ENCODE results near the gene MED31. TPM values are rescaled to one million over a fixed set of nuclear protein-coding genes. Genes with fewer than 3 reads are reported as not detected.

The MED31 gene
- total and polyA plus RNA-seq, 2 of the 4 experiments (the other 2 are of a cell fraction), result 5.6 to 11.6 TPM

DNA sequence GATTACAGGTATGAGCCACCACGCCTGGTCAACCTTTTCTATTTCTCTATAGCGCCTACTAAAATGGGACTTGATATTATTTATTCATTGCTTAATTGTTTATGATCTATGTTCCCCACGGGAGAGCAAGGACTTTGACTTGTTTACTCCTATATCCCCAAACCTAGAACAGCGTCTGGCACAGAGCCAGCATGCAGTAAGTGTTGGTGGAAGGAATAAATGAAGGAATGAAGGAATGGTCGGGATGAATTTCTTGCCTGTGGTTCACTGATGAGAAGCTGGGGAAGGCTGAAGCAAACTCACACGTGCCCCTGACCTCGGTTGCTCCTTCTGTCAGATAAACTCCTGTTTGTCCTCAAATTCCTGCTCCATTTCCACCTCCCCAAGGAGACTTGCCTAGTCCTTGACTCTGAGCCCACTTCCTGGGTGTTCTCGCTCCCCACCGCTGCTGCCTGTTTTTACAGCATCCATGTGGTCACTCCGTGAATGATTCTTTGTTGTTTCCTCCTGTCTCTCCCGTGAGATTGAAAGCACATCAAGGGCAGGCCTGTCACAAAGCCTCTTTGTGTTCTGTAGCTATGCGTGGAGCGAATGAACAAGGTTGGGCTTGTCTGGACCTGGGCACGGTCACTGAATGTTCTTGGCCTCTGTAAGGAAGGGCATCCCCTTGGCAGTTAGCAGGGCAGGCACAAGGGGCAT lies 17.5 kb upstream of the MED31 start (continued):
- TF ChIP-seq, protein P1, sequence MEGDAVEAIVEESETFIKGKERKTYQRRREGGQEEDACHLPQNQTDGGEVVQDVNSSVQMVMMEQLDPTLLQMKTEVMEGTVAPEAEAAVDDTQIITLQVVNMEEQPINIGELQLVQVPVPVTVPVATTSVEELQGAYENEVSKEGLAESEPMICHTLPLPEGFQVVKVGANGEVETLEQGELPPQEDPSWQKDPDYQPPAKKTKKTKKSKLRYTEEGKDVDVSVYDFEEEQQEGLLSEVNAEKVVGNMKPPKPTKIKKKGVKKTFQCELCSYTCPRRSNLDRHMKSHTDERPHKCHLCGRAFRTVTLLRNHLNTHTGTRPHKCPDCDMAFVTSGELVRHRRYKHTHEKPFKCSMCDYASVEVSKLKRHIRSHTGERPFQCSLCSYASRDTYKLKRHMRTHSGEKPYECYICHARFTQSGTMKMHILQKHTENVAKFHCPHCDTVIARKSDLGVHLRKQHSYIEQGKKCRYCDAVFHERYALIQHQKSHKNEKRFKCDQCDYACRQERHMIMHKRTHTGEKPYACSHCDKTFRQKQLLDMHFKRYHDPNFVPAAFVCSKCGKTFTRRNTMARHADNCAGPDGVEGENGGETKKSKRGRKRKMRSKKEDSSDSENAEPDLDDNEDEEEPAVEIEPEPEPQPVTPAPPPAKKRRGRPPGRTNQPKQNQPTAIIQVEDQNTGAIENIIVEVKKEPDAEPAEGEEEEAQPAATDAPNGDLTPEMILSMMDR (conservative IDR thresholded peaks at IDR 0.05; ENCODE audit: low read depth, low read length), result no peak

GRCh38 chr17:6668219-6668618 lies 16.8 kb upstream of the MED31 start:
- Histone ChIP-seq H2BK20ac (ENCODE audit: low read depth, low read length) (no peak overlapping the region), H4K20me1 (ENCODE audit: insufficient read depth, low read length) (no peaks in the 10 kb centered on the region), H2BK120ac (ENCODE audit: low read depth, low read length) (no peak overlapping the region), H3K56ac (ENCODE audit: extremely low read depth, insufficient read depth, low read length) (no peak overlapping the region), H3K9me1 (ENCODE audit: insufficient read depth, low read length) (no peaks in the 10 kb centered on the region), H3K27ac (ENCODE audit: insufficient read depth, low read length) (no peak overlapping the region), H4K8ac (ENCODE audit: low read depth in 2 of 2, low read length in 2 of 2) (no peak overlapping the region), H3K4me3 (ENCODE audit: insufficient read depth, low read depth, low read length) (no peak overlapping the region), H2BK5ac (ENCODE audit: low read depth, low read length, poor library complexity, severe bottlenecking) (no peak overlapping the region), H3K79me1 (ENCODE audit: low read depth in 1 of 2, low read length in 2 of 2) (no peaks in the 10 kb centered on the region), H3K23ac (ENCODE audit: low read depth, low read length) (no peak overlapping the region), H3K9ac (ENCODE audit: low read depth, low read length) (no peak overlapping the region), H3K4me1 (ENCODE audit: control insufficient read depth, insufficient read depth, low read length) (no peaks in the 10 kb centered on the region), H3K4ac (ENCODE audit: low read depth, low read length) (no peak overlapping the region), H3K36me3 (ENCODE audit: control insufficient read depth, insufficient read depth, low read length) (no peaks in the 10 kb centered on the region), H3K4me2 (ENCODE audit: low read depth, low read length) (no peak overlapping the region), H3K18ac (ENCODE audit: low read depth, low read length) (no peak overlapping the region), H3K27me3 (ENCODE audit: control insufficient read depth, insufficient read depth, low read length) (peaks cover 20% of the 10 kb centered on the region), H2BK15ac (ENCODE audit: low read depth, low read length) (no peak overlapping the region), H4K91ac (ENCODE audit: insufficient read depth, low read depth, low read length) (no peak overlapping the region), H2AFZ (replicated peaks; ENCODE audit: low read length, poor library complexity) (no peak overlapping the region), H2AK5ac (ENCODE audit: low read depth, low read length) (no peak overlapping the region), H4K5ac (ENCODE audit: low read depth, low read length) (no peak overlapping the region), H3K9me3 (ENCODE audit: control insufficient read depth, insufficient read depth, low read length) (no peaks in the 10 kb centered on the region), H2AK9ac (replicated peaks; ENCODE audit: low read depth, low read length, poor library complexity) (no peak overlapping the region), H3K14ac (replicated peaks; ENCODE audit: low read depth, low read length) (no peak overlapping the region)
- ChIA-PET CTCF (no interaction called here), POLR2A (ENCODE audit: unreplicated experiment) (no interaction called here)
- intact Hi-C loops (cut with micrococcal nuclease), result loop anchor here (10.0 kb wide), 1 partner anchor 87 kb away; the partner anchor contains the start of gene XAF1
- BruUV-seq (replicated peaks), result no TSS peak
- dilution Hi-C loops (cut with HindIII; ENCODE audit: low sequenced_read_pairs, unreplicated experiment), result no loop called here
- DNase-seq, result no peak
- in situ Hi-C loops (cut with MboI; ENCODE audit: low sequenced_read_pairs), result loop anchor here (10.0 kb wide), 3 partner anchors 127 to 347 kb away; partner anchors contain the start of genes RNASEK and TEKT1
- no CpG with 5 or more reads among the region's 17 CpGs for WGBS, 2 experiments (ENCODE audit: extremely low coverage in 2 of 2, insufficient read length in 1 of 2)
- no peak for ATAC-seq (ENCODE audit: low read depth)
- TF ChIP-seq RFX5 (IDR thresholded peaks at IDR 0.05; ENCODE audit: low read depth, low read length), result no peak
- no peak for TF ChIP-seq CHD1 (IDR thresholded peaks at IDR 0.05; ENCODE audit: low read depth, low read length)
- TF ChIP-seq MAFK (IDR thresholded peaks at IDR 0.05; ENCODE audit: low read depth, low read length), result no peak
- TF ChIP-seq MXI1 (IDR thresholded peaks at IDR 0.05; ENCODE audit: borderline replicate concordance, low read depth, low read length), result no peak
- no peak for TF ChIP-seq BHLHE40 (IDR thresholded peaks at IDR 0.05; ENCODE audit: low read depth, low read length)
- TF ChIP-seq CEBPB (IDR thresholded peaks at IDR 0.05; ENCODE audit: low read depth, low read length), result no peak
- no peak for TF ChIP-seq USF2 (IDR thresholded peaks at IDR 0.05; ENCODE audit: low read depth, low read length)
- no peak for TF ChIP-seq MAZ (IDR thresholded peaks at IDR 0.05; ENCODE audit: borderline replicate concordance, low read depth, low read length)
- TF ChIP-seq POLR2A (IDR thresholded peaks at IDR 0.05; ENCODE audit: low read depth, low read length), result no peak
- no peak for TF ChIP-seq FOS (IDR thresholded peaks at IDR 0.05; ENCODE audit: low read depth, low read length)
- TF ChIP-seq RAD21 (IDR thresholded peaks at IDR 0.05; ENCODE audit: low read length), result no peak
- TF ChIP-seq, protein P1 (conservative IDR thresholded peaks at IDR 0.05; ENCODE audit: low read depth, low read length), result no peak
